HG03280 (cell line): ENCODE data around the gene SFT2D3.

Source experiments
- ATAC-seq: cut with Tn5 transposase; IDR thresholded peaks from one replicate; pipeline ENCODE4 v1.9.1; 2021; ENCODE audit warnings: mild to moderate bottlenecking, moderate library complexity; ENCODE audit not compliant: unreplicated experiment

The SFT2D3 gene

DNA sequence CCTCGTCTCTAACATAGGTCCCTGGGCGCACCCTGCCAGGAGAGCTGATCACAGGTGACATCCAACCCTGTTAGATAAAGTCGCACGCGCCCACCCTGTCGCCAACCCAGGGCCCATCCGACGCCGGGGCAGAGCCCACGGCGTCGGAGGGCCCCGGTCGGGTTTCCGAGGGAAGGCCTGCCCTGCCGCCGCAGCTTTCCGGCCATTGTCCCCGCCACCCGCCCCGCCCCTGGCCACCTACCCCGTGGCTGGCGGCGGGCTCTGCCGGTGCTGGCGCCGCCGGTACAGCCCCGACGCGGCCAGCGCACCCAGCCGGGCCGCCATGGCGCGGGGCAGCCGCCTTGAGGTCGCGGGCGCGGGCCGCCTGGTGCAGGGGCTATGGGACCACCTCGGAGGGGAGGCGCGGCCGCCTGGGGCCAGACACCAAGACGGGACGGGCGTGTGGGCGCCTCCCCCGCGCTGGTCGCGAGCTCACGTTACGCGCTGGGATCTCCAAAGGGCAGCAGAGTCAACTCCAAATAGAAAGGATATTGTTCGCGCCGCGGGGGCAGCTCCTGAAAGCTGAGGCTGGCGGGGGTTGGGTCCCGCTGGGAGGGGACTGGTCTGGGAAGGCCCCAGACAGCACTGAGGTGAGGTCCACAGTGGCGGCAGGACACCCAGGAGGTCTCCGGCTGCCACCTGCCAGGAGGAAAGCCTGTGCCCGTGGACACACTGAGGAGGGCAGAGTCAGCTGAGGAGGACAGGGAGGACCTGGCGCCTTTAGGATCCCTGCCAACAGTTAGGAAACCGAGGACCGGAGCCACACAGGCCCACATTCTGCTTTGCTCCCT lies 37.0 kb upstream of the SFT2D3 start:
- no peak for ATAC-seq

DNA sequence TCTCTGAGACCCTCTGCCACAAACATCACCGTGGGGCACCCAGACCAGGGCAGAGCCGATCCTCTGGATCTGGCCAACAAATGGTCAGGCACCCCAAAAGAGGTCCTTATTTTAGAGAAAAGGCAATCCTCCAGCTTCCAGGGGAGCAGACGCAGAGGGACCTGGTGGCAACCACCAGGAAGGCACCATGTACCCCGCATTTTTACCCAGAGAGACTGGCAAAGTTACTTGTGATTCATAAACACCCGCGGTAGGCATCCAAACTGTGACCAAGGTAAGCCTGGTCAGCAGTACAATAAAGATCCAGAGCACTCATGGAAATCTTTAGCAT lies 36.4 kb upstream of the SFT2D3 start:
- no peak for ATAC-seq

DNA sequence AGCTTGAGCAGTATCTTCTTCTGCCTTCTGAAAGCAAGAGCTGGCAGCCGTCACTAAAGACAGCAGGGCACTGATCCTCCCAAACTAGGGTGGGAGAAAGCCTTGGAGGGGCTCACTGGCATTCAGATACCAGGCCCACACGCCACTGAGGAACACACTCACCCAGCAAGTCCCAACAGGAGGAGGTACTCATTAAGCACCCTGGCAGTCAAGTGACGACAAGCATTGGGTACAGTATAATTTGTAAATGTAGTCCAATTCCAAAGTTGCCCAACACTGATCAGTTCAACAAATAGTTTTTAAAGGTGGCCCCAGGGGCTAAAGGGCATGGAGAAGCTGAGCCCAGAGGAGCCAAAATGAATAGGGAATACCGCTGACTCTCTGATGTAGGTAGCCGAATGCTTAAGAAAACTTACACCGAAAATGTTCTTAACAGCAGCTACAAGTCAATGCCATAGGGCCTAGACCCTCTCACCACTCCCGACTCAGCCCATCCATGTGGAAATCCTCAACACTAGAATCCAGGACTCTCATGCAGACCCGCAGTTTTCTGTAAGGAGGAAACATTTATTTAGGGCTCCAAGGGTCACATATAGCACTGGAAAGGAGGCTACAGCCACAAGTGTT lies 35.9 kb upstream of the SFT2D3 start:
- no peak for ATAC-seq

DNA sequence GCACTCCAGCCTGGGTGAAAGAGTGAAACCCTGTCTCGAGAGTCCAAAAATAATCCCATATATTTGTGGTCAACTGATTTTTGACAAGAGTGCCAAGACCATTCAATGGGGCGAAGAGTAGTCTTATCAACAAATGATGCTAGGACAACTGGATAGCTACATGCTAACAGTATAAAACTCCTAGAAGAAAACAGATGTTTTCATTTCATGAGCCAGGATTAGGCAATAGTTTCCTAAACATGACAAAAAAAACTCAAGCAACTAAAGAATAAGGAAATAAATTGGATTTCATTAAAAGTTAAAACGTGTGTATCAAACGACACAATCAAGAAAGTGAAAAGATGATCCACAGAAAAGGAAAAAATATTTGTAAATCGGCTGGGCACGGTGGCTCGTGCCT lies 32.2 kb upstream of the SFT2D3 start:
- ATAC-seq, result no peak

DNA sequence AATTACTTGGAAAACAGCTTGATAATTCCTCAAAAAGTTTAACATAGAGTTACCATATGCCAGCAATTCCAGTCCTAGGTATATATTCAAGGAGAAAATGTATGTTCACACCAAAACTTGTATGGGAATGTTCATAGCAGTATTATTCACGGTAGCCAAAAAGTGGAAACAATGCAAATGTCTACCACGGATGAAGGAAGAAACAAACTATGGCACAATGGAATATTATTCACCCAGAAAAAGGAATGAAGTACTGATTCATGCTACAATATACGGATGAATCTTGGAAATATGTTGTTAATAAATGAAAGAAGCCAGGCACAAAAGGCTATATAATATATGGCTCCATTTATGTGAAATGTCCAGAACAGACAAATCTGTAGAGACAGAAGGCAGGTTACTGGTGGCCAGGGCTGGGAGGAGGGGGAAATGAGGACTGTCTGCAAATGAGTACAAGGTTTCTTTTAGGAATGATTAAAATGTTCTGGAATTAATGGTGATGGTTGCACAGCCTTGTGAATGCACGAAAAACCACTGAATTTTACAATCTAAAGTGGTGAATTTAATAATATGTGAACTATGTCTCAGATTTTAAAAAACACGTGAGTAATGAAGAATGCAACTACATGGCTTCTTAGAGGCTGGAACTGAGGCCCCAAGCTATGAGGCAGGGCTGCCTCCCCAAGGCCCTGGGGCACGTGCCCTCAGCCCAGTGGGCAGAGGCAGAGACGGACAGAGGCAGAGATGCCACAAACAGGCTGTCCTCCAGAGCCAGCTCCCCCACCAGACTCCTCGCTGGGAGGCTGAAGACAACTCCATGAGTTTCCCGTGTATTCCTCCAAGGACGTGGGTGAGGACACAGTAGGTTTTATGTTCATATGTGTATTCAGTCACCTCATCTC lies 31.0 kb upstream of the SFT2D3 start:
- no peak for ATAC-seq

GRCh38 chr2:127670957-127671290 lies 30.4 kb upstream of the SFT2D3 start:
- ATAC-seq, result no peak

DNA sequence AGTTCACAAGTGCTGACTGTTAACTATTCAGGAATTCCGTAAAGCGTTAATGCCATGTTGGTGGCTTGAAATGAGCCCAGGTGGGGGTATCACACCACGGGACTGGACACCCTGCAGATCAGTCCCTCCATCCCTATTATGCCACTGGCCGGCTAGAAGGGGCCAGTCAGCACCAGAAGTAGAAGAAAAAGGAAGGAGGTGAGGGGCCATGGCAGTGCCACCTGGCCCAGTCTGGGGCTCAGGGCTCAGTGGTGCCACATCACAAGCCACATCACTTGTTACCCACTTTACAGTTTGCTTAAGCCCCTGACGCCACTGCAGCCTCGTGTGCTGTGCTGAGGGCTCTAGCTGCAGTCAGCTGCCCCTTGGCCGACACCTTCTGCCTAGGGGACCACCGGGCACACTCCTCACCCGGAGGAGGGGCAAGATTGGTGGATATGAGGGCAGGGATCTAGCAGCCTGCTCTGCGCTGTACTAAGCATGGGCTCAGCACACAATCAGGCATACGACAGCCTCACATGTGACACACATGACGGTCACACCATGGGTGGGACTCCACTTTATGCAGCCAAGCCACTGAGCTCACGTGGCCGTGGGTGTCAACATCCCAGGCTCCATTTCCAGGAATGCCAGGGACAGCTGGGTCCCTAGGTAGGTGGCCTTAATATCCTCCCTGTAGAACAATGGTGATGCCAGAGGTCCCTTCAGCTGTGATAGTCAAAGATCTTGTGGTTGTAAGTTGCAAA lies 29.6 kb upstream of the SFT2D3 start:
- no peak for ATAC-seq

- no peak for ATAC-seq
Observed at GRCh38 chr2:127672341-127673224, 28.7 kb upstream of the SFT2D3 start.

DNA sequence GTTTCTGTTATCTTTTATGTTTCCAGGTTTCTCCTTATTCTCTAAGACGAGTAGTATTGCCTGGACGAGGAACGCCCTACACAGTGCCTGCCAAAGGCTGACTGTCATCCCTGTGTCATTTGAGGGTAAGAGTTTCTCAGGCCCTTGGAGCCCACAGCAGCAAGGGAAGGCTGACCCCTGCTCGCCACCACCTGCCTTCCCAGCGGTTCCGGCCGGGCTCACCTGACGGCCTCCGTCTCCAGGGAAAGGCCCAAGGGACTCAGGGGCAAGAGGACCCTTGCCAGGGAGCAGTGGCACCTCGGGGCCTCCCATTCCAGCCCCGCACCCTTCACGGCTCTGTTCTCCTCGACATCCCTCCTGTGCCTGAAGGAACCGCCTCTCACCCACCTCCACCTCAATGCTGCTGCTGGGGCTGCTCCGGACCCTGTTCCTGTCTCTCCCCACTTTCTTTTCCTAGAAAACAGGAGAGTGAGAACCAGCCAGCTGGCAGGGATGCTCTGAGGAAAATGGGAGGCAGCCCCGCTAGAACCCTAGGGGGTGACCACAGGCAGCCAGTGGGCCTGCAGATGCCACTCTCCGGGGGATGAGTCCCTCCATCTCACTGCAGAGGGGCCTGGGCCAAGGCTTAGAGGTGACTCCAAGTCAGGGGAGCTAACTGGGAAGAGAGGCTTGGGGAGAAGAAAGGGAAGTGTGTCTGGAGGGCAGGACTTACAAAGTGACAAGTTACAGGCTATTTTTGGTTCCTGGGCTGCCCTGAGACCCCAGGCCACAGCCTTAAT lies 27.8 kb upstream of the SFT2D3 start:
- ATAC-seq, result no peak

- ATAC-seq, result no peak
Observed at GRCh38 chr2:127674241-127675209, 26.8 kb upstream of the SFT2D3 start.

- no peak for ATAC-seq
Observed at GRCh38 chr2:127675331-127676261, 25.7 kb upstream of the SFT2D3 start, which contains the start of gene LIMS2. LIMS2 (minus strand) TSS chr2:127675530; CDS start chr2:127675024, 506 bp downstream.

DNA sequence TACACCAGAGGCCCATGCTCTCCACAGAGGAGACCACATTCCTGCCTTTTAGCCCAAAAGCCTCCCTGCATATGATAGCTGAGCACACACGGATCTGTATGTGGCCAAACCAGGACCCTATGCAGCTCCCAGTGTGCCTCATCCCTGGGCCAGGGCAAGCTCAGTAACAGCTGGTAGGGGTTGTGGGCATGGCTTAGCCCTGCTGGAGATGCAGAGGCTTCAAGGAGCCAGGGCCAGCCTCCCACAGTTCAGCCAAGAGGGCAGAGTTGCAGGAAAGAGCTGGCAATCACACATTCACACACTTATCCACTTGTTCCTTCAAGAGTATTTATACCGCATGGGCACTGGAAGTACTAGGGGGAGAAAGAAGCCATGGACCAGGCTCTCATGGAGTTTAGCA lies 24.4 kb upstream of the SFT2D3 start:
- ATAC-seq, result no peak

- no peak for ATAC-seq
Observed at GRCh38 chr2:127678531-127678930, 22.8 kb upstream of the SFT2D3 start.

DNA sequence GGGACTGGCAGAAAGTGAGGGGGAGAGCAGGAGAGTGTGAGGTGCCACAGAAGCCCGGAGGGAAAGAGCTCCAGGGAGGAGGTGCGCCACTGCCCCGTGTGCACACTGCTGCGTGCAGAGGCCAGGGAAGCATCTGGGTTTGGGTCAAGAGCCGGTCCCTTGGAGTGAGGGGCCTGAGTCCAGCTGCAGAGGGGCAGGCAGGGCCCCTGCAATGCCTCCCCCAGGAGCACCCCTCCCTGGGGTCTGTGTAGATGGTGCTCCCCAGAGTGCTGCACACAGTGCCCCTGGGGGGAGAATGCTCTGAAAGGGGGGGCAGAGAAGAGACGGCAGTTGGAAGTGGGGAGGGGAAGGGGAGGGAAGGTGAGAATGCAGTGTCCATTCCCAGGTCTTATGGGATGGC lies 22.3 kb upstream of the SFT2D3 start:
- no peak for ATAC-seq

GRCh38 chr2:127679680-127680361 lies 21.5 kb upstream of the SFT2D3 start:
- no peak for ATAC-seq

GRCh38 chr2:127680706-127681287 lies 20.5 kb upstream of the SFT2D3 start:
- ATAC-seq, result no peak
